Measurements from ENCODE around the gene ALOX12. TPM values are rescaled to one million over a fixed set of nuclear protein-coding genes. Genes with fewer than 3 reads are reported as not detected.

The ALOX12 gene
- total RNA-seq, 4 donors from 2014 or later = 0.17 TPM; not detected in 3

GRCh38 chr17:7039832-7040231, 44.0 kb downstream of the ALOX12 start:
- H3K27me3 ChIP-seq = peaks cover 0 to 45% (median 26%) of the 10 kb centered on the region in 4 donors
- intact Hi-C loops (cut with DNase I) = no loop called here
- H3K4me3 ChIP-seq = no peak overlapping the region
- no peak for TF ChIP-seq EP300 (IDR thresholded peaks at IDR 0.05)
- TF ChIP-seq POLR2A (IDR thresholded peaks at IDR 0.05; ENCODE audit: low read depth) = no peak
- TF ChIP-seq POLR2AphosphoS5 (IDR thresholded peaks at IDR 0.05) = no peak
- H3K4me1 ChIP-seq = peaks cover 33 to 46% (median 43%) of the 10 kb centered on the region in 4 donors
- peaks cover 0 to 3% (median 0%) of the 10 kb centered on the region in 4 donors for H3K36me3 ChIP-seq
- no peak overlapping the region for H3K27ac ChIP-seq (replicated peaks in 1 of 4)
- no peak for DNase-seq (ENCODE audit: extremely low spot score)
- 94% methylated on average over 5 of the region's 5 CpGs for WGBS
- H3K9me3 ChIP-seq = no peaks in the 10 kb centered on the region

- Histone ChIP-seq H3K36me3 (peaks cover 0 to 3% (median 0%) of the 10 kb centered on the region in 4 donors), H3K9me3 (no peaks in the 10 kb centered on the region), H3K4me3 (peak overlapping the region; percentile 49 to 63 (median 54)), H3K27ac (replicated peaks in 1 of 4) (peak overlapping the region in 2 of 4 donors; percentile 19 to 23), H3K27me3 (peaks cover 0 to 41% (median 27%) of the 10 kb centered on the region in 4 donors), H3K4me1 (peaks cover 33 to 36% (median 35%) of the 10 kb centered on the region in 4 donors)
- WGBS = 47% methylated on average over 21 of the region's 43 CpGs
- TF ChIP-seq POLR2A (IDR thresholded peaks at IDR 0.05; ENCODE audit: low read depth) = no peak
- TF ChIP-seq POLR2AphosphoS5 (IDR thresholded peaks at IDR 0.05) = no peak
- TF ChIP-seq EP300 (IDR thresholded peaks at IDR 0.05) = no peak
- TF ChIP-seq CTCF (IDR thresholded peaks at IDR 0.05) = no peak
- no peak for DNase-seq (ENCODE audit: extremely low spot score)
- intact Hi-C loops (cut with DNase I) = no loop called here
Observed at GRCh38 chr17:7041607-7042500, 46.0 kb downstream of the ALOX12 start.

- intact Hi-C loops (cut with DNase I) = no loop called here
- Histone ChIP-seq H3K27me3 (peaks cover 0 to 41% (median 27%) of the 10 kb centered on the region in 4 donors), H3K9me3 (no peaks in the 10 kb centered on the region), H3K4me1 (peaks cover 36 to 43% (median 42%) of the 10 kb centered on the region in 4 donors), H3K4me3 (peak overlapping the region; percentile 49 to 63 (median 54)), H3K27ac (replicated peaks in 1 of 4) (peak overlapping the region in 3 of 4 donors; percentile 18 to 23 (median 19)), H3K36me3 (peaks cover 0 to 3% (median 0%) of the 10 kb centered on the region in 4 donors)
- WGBS = 30% methylated on average over 16 of the region's 53 CpGs
- no peak for DNase-seq (ENCODE audit: extremely low spot score)
- TF ChIP-seq POLR2A (IDR thresholded peaks at IDR 0.05; ENCODE audit: low read depth) = no peak
- TF ChIP-seq EP300 (IDR thresholded peaks at IDR 0.05) = no peak
- TF ChIP-seq CTCF (IDR thresholded peaks at IDR 0.05) = no peak
- TF ChIP-seq POLR2AphosphoS5 (IDR thresholded peaks at IDR 0.05) = no peak
Observed at GRCh38 chr17:7042501-7043181, 46.8 kb downstream of the ALOX12 start.

GRCh38 chr17:7043182-7043496, 47.3 kb downstream of the ALOX12 start:
- peaks cover 0 to 41% (median 28%) of the 10 kb centered on the region in 4 donors for H3K27me3 ChIP-seq
- H3K36me3 ChIP-seq = peaks cover 0 to 3% (median 0%) of the 10 kb centered on the region in 4 donors
- 0% methylated on average over 9 of the region's 21 CpGs for WGBS
- intact Hi-C loops (cut with DNase I) = no loop called here
- H3K27ac ChIP-seq (replicated peaks in 1 of 4) = peak overlapping the region; percentile 18 to 59 (median 43)
- no peak for DNase-seq (ENCODE audit: extremely low spot score)
- H3K4me3 ChIP-seq = peak overlapping the region; percentile 49 to 63 (median 54)
- H3K9me3 ChIP-seq = no peaks in the 10 kb centered on the region
- TF ChIP-seq POLR2A (IDR thresholded peaks at IDR 0.05; ENCODE audit: low read depth) (no peak), CTCF (IDR thresholded peaks at IDR 0.05) (no peak), POLR2AphosphoS5 (IDR thresholded peaks at IDR 0.05) (no peak), EP300 (IDR thresholded peaks at IDR 0.05) (no peak)
- peaks cover 36 to 43% (median 42%) of the 10 kb centered on the region in 4 donors for H3K4me1 ChIP-seq

All from esophagus muscularis mucosa (tissue), 4 donors.